ENCODE data around the gene SERPINA3. TPM values are rescaled to one million over a fixed set of nuclear protein-coding genes. Genes with fewer than 3 reads are reported as not detected.
A peak's percentile ranks its signal among the peaks of the same experiment; 100 is the strongest.

Gene SERPINA3
- total RNA-seq, 4 donors from 2014 or later: 3.3 to 223 (median 54.8) TPM

DNA sequence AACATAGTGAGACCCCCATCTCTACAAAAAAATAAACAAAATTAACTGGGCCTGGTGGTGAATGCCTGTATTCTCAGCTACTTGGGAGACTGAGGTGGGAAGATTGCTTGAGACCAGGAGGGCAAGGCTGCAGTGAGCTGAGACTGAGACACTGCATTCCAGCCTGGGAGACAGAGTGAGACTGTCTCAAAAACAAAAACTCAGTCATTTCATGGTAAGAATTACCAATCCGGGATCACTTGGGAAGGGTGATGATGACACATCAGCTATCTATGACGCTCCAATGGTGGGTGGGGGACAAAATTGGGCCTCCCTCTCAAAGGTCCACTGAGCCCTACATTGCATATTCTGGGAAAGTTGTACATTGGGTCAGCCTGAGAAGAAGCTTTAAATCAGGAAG is 47.7 kb downstream of the SERPINA3 start:
- Histone ChIP-seq H3K9me3 (no peaks in the 10 kb centered on the region), H3K27ac (no peak overlapping the region), H3K36me3 (no peaks in the 10 kb centered on the region), H3K27me3 (peaks cover 0 to 8% (median 0%) of the 10 kb centered on the region in 4 donors), H3K4me1 (no peaks in the 10 kb centered on the region), H3K4me3 (no peak overlapping the region)
- intact Hi-C loops (cut with DNase I): no loop called here
- no peak for DNase-seq
- WGBS, 2 donors: 50 to 59% methylated on average over 1 to 2 of the region's 2 CpGs
- TF ChIP-seq POLR2A (IDR thresholded peaks at IDR 0.05): no peak
- TF ChIP-seq, protein P1, sequence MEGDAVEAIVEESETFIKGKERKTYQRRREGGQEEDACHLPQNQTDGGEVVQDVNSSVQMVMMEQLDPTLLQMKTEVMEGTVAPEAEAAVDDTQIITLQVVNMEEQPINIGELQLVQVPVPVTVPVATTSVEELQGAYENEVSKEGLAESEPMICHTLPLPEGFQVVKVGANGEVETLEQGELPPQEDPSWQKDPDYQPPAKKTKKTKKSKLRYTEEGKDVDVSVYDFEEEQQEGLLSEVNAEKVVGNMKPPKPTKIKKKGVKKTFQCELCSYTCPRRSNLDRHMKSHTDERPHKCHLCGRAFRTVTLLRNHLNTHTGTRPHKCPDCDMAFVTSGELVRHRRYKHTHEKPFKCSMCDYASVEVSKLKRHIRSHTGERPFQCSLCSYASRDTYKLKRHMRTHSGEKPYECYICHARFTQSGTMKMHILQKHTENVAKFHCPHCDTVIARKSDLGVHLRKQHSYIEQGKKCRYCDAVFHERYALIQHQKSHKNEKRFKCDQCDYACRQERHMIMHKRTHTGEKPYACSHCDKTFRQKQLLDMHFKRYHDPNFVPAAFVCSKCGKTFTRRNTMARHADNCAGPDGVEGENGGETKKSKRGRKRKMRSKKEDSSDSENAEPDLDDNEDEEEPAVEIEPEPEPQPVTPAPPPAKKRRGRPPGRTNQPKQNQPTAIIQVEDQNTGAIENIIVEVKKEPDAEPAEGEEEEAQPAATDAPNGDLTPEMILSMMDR (IDR thresholded peaks at IDR 0.05): no peak

DNA sequence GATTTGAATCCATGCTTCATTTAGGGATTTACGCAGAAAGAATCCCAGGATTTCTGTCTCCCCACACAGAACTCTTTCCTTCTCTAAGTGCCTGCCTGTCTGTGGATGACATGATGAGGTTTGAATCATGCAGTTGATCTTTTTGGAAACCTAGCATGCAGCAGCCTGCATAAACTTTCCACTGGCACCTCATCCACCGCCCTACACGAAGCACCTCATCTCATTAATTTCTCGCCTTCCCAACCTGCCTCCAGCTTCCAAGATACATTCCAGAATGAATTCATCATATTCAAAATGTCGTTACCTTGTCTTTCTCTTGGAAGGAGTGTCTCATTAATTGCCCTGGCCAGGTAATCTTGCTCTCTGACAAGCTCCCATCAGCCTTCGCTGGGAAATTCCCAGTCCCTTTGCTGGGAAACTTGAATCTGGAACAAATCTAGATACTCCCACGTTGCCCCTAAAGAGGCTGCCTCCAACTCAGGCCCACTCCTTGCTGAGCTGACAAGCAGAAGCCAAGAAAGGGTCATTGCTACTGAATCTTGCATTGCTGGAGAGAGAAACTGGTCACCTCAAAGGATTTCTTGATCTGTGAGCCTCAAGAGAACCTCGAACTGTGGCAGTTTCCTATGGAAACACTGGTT is 48.2 kb downstream of the SERPINA3 start:
- intact Hi-C loops (cut with DNase I): no loop called here
- DNase-seq: no peak
- WGBS, 2 donors: 48 to 50% methylated on average over 7 to 8 of the region's 8 CpGs
- no peaks in the 10 kb centered on the region for H3K9me3 ChIP-seq
- no peaks in the 10 kb centered on the region for H3K36me3 ChIP-seq
- no peaks in the 10 kb centered on the region for H3K4me1 ChIP-seq
- H3K27me3 ChIP-seq: peaks cover 0 to 8% (median 0%) of the 10 kb centered on the region in 4 donors
- no peak overlapping the region for H3K27ac ChIP-seq
- TF ChIP-seq, protein P1 (IDR thresholded peaks at IDR 0.05): no peak
- TF ChIP-seq POLR2A (IDR thresholded peaks at IDR 0.05): no peak
- no peak overlapping the region for H3K4me3 ChIP-seq

DNA sequence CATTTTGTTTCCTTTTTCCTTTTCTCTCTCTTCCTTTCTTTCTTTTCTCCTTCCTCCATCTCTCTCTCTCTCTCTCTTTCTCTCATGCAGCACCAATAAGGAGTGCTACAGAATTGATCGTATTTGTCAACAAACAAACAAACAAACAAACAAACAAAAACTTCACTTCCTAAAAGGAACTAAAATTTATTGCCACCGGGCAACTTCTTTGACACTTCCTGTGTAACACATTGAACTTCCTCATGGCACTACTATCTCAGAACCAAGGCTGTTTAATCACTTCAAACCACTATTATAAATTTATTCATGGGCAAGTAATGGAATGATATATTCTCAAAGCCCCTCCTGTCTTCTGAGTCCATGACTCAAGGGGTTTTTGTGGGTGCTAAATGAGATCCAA is 51.3 kb downstream of the SERPINA3 start:
- WGBS, 2 donors: 55 to 62% methylated on average over 2 of the region's 2 CpGs
- H3K36me3 ChIP-seq: no peaks in the 10 kb centered on the region
- H3K9me3 ChIP-seq: no peaks in the 10 kb centered on the region
- H3K4me1 ChIP-seq: no peaks in the 10 kb centered on the region
- H3K4me3 ChIP-seq: no peak overlapping the region
- peaks cover 0 to 8% (median 0%) of the 10 kb centered on the region in 4 donors for H3K27me3 ChIP-seq
- H3K27ac ChIP-seq: no peak overlapping the region
- DNase-seq: no peak
- intact Hi-C loops (cut with DNase I): no loop called here
- no peak for TF ChIP-seq POLR2A (IDR thresholded peaks at IDR 0.05)

DNA sequence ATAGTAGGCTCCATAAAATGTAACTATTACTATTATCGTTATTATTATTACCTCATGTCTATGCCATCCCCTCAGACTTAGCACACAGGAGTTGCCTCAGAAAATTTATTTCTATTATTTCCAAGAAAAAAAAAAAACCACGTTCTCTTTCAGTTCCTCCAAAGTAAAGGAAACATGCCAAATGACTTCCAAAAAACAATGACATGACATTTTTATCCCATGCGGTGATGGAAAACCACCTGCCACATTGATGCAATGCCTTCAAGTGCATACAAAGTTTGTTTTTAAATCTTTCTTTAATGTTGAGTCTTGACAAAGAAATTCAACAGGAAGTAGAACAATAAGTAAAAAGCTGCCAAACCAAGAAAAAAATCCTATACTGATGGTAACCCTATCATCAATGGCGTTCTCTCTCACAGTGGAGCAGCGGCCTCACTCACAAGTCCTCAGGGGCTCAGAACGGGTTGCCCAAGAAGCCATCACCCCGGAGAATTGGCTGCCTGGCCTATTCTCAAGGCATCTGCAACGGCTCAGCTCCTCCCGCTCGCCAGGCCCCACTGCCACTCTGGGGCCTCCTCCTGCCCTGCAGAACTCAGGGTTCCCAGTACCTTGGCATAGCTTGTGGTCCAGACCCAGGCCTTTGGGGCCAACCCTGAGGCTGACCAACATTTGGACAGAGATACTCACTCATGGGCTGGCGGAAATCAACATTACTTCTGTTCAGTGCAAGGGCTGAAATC is 51.9 kb downstream of the SERPINA3 start:
- H3K36me3 ChIP-seq: no peaks in the 10 kb centered on the region
- TF ChIP-seq, protein P1 (IDR thresholded peaks at IDR 0.05): no peak
- TF ChIP-seq POLR2A (IDR thresholded peaks at IDR 0.05): no peak
- peaks cover 0 to 8% (median 0%) of the 10 kb centered on the region in 4 donors for H3K27me3 ChIP-seq
- WGBS, 2 donors: 51 to 69% methylated on average over 8 to 9 of the region's 11 CpGs
- H3K27ac ChIP-seq: peak overlapping the region in 1 of 4 donors; percentile 25
- no peak overlapping the region for H3K4me3 ChIP-seq
- intact Hi-C loops (cut with DNase I): no loop called here
- no peak for DNase-seq
- H3K9me3 ChIP-seq: no peaks in the 10 kb centered on the region
- no peaks in the 10 kb centered on the region for H3K4me1 ChIP-seq

DNA sequence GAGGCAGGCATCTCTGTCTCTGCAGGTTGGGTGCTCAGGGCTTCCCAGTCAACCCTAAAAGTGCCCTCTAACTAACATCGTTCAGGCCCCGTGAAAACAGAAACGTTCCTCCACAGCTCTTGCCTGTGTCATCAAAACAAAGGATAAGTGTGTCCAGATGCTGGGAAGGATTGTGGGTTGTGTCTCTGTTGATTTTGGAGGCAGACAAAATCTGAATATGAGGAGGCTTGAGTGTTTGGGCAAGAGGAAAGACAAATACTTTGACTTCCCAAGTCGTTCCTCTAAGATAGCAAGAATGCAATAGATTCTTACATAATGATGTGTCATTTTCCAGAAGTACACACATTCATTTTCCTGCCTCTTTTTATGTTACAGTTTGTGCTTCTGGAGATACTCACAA is 52.9 kb downstream of the SERPINA3 start:
- no peak for DNase-seq
- TF ChIP-seq, protein P1 (IDR thresholded peaks at IDR 0.05): no peak
- TF ChIP-seq POLR2A (IDR thresholded peaks at IDR 0.05): no peak
- WGBS, 2 donors: 40 to 49% methylated on average over 3 to 4 of the region's 4 CpGs
- Histone ChIP-seq H3K36me3 (no peaks in the 10 kb centered on the region), H3K9me3 (no peaks in the 10 kb centered on the region), H3K4me1 (no peaks in the 10 kb centered on the region), H3K4me3 (no peak overlapping the region), H3K27me3 (peaks cover 0 to 8% (median 0%) of the 10 kb centered on the region in 4 donors), H3K27ac (no peak overlapping the region)
- intact Hi-C loops (cut with DNase I): no loop called here
